Colon (tissue), 2 donors: ENCODE results near the gene TMEM51.

ENCODE experiments used
- FAIRE-seq: peaks from 2 replicates; lab custom pipeline; 2012; peaks lifted over from hg19 to GRCh38; lab: Jason Lieb, UNC
- donor health status: control.
- donor health status: control.

TMEM51 gene

GRCh38 chr1:15153184-15153841 is at the start of gene TMEM51:
Gene TMEM51, plus strand, starts transcription at chr1:15153747. Its CDS starts 61,341 bp downstream, at chr1:15215088.
- FAIRE-seq, result no peak

DNA sequence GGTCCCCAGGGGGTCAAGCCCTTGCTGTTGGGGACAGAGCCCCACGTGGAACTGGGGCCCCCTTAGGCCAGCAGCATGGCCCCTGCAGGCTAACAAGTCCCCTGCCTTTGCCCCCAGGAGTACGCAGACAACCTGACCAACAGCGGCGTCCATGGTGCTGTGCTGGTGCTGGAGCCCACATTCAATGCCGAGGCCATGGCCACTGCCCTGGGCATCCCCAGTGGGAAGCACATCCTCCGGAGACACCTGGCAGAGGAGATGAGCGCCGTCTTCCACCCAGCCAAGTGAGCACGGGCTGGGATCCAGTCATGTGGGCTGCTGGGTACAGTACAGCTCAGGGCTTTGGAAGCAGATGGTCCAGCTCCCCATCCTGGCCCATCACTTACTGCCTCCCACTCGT is 49.6 kb upstream of the TMEM51 start:
- no peak for FAIRE-seq

DNA sequence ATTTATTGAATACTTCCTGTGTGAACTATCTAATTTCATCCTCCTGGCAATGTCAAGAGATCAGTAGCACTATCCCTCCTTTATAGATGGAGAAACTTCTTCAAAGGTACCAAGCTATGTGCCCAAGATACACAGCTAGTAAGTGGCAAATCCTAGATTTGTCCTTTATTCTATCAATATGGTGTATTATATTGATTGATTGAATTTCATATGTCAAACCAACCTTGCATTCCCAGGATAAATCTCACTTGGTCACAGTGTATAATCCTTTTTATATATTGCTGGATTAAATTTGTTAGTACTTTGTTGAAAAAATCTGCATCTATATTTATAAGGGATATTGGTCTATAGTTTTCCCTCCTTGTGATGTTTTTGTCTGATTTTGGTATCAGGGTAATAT is 48.8 kb upstream of the TMEM51 start:
- FAIRE-seq, result no peak

GRCh38 chr1:15106608-15107007 is 46.9 kb upstream of the TMEM51 start:
- FAIRE-seq, result no peak

DNA sequence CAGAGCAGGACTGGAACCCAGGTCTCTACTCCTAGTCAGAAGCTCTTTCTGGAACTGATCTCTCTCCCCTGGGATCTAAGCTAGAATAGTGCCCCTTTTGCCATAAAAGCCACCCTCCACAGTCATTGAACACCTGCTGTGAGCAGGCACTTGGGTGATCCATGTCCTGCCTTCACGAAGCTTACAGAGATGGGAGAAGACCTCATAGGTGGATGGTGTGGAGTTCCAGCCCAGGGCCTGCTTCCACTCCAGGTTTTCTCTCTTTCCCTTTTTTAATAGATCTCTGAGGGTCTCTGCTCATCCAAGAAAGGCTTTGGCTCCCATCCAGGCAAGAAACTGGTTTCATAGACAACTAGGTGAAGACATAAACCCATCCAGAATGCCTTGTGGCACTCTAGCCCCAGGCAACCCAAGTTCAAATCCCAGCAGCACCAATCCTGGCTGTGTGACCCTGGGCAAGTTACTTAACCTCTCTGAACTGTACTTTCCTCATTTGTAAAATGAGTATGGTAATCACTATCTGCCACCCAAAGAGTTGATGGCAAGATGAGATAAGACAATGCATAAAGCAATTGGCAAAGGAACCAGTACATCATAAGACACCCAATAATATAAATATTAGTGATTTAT is 46.4 kb upstream of the TMEM51 start:
- FAIRE-seq, result no peak

DNA sequence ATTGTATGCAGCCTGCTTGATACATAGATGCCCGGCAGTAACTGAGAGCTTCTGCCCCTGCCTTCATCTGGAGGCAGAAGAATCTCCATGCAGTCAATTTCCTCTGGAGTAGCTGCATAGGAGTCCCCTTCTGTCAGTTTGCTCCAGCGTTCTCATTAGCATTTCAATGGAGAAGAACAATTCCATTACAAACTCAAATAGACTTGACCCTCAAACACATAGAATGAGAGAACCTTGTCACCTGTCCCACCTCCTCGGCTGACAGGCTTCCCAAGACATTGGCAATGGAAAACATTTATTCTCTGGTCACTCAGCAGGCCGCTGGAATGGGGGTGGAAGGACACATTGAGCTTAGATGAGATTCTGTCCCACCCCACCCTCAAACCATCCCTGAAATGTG is 45.6 kb upstream of the TMEM51 start:
- no peak for FAIRE-seq

DNA sequence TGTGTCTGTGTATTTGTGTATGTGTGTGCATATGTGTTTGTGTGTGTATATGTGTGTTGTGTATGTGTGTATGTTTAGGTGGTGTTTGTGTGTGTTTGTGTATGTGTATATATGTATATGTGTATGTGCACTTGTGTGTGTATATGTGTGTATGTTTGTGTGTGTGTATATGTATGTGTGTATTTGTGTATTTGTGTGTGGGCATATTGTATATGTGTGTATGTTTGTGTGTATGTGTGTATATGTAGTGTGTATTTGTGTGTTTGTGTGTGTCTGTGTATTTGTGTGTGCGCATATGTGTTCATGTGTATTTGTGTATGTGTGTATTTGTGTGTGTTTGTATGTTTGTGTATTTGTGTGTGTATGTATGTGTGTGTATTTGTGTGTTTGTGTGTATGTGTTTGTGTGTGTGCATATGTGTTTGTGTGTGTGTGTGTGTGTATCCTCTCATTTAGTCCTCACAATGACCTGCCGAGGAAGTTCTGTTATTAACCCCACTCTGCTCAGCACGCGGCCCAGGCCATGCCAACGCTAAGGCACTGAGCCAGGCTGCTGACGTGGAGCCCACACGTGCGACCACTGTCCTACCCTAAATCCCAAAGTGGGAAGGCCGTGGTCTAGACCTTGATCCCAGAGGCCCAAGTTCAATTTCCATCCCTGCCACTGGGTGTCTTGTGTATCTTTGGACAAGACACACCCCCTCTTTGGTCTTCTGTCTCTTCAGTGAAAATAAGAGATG is 43.2 kb upstream of the TMEM51 start:
- no peak for FAIRE-seq

GRCh38 chr1:15110867-15111230 is 42.7 kb upstream of the TMEM51 start:
- no peak for FAIRE-seq

GRCh38 chr1:15113146-15113545 is 40.4 kb upstream of the TMEM51 start:
- no peak for FAIRE-seq

DNA sequence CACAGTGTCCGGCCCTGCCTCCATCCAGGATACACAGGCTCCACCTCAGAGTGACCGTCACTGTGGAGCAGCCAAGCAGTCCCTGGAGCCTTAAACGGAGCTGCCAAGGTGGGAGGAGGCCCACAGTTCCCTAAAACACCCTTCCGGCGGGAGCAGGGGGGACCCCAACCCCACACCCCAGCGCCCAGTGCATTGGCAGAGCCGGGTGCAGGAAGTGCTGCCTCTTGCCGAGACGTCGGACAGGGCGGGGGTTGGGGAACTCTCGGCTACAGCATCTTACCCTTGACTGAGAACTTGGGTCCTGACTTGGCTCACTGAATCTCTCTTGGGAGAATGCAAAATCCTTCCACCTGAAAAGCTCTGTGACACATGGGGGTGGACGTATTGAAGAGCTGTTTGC is 38.7 kb upstream of the TMEM51 start:
- FAIRE-seq, result no peak

DNA sequence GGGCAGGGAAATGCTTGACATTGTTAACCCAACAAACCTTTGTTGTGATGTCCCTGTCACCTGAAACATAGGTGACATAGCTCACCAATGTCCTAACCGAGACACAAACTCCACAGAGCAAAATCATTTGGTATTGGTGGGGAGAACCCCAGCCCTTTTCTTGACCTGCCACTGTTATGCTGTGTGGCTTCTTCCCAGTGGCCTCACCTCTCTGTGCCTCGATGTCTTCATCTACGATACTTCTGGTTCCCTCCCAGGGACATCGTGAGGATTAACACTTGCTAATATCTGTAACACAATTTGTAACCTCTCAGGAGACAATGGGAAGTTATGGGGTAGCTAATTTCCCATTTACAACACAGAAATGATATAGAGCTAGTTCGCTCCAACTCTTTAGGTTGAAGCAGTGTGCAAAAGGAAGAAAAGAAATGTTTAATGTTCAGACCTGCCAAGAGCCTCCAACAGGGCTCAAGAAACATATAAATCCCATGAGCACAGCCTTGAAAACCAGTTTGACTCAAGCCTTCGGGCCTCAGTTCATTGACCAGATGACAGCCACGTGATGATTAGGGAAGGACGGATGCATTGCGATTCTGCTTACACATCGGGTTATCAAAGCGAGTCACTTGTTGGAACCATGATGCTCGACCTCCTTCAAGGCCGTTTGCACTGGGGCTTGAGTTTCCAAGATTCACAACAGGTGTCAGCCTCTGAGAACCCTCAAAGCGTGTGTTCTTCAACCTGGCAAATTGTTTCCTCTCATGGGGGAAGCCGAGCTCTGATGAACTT is 37.8 kb upstream of the TMEM51 start:
- FAIRE-seq, result no peak

DNA sequence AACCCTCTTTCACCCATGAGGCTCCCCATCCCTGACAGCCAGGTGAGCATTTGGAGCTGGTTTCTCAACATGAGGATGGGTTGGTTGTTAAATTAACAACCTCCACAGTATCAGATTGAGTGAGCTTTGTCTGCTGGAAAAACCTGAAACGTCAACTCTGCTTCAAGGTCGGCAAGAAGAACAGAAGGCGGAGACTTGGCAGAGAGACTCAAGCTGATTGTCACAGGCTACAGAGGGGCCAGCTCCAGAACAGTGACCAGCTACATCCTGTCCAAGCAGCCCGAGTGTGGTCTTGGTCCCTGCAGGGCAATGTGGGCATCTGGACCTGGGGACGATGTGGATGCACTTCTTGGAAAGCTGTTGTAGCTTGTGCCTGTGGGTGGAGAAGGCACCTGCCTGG is 36.6 kb upstream of the TMEM51 start:
- no peak for FAIRE-seq

- no peak for FAIRE-seq
Measured at GRCh38 chr1:15117671-15118325, 35.7 kb upstream of the TMEM51 start.

DNA sequence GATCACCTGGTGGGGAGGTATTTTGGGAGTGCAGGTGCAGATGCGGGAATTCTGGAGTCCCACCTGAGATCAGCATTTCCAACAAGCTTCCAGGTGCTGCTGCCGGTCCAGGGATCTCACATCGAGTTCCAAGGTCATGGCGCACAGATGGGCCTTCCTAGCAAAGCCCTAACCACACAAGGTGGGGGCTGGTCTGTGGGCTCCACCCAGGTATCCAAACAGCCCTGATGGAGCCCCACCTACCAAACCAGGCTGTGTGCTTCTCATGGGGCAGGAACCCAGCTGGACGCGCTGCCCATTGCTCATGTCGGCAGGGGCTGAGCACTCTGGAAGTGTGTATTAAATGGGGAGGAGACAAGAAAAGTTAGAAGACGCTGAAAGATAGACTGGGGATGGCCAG is 35.0 kb upstream of the TMEM51 start:
- FAIRE-seq, result no peak

DNA sequence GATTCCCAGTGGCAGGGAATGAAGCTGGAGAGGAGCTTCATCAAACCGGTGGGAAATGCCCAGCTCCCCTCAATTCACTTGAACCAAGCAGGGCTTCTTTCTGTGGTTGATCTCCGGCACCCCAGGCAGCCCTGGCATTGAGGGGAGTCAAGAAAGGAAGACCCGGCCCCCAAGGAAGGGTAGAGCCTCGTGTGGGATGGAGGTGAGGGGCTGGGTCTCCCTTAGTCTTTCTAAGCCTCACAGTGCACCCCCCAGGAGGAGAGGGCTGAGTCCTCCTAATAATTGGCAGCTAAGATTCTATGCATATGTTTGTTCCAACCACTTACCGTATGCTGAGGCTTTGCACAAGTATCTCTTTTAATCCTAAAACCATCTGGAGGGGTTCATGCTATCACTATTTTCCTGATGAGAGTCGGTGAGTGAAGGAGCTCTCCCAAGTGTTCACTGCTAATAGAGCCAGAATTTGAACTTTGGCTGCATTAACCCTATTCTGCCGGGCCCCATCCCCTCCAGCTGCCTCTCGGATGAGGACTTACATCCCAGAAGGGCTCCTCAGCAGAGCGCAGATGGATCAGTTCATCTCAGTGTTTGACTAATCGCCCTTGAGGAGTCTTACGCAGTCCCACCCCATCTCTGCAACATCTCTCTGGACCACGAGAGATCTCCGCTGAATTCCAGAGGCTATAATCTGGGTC is 33.1 kb upstream of the TMEM51 start:
- FAIRE-seq, result no peak

GRCh38 chr1:15122331-15122730 is 31.2 kb upstream of the TMEM51 start:
- FAIRE-seq, result no peak

- FAIRE-seq, result no peak
Measured at GRCh38 chr1:15123270-15123669, 30.3 kb upstream of the TMEM51 start.

- FAIRE-seq, result no peak
Measured at GRCh38 chr1:15123925-15124324, 29.6 kb upstream of the TMEM51 start.

DNA sequence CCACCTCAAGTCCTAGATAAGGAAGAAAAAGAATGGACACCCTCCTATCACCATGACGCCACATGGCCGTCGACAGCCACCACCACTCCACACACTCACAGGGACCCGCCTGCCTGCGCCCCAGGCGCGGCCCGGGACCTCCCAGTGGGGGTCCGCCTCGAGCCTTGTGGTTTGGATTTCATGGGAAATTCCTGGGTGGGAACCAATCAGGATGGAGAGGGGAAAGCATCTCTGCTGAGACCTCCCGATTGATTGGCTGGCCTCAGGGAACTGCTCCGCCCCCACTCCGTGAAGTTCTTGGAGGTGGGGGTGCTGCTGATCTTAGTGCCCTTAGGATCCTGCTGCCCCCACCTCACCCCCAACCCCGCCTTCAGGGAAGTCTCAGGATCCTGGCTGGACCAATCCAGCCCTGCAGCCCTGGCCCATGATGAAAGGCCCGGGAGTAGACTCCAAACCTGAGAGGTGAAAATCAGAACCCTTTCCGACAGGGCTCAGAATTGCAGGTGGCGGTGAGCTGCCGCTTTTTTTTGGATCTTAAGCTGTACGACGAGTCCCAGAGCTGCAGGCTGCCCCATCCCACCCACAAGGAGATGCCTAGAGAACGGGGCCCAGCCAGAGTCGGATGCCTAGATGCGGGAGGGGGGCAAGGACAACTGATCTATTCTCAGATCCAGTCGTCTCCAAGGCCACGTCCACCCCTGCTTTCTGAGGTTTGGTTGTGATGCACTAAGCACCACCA is 29.0 kb upstream of the TMEM51 start:
- FAIRE-seq, result no peak

DNA sequence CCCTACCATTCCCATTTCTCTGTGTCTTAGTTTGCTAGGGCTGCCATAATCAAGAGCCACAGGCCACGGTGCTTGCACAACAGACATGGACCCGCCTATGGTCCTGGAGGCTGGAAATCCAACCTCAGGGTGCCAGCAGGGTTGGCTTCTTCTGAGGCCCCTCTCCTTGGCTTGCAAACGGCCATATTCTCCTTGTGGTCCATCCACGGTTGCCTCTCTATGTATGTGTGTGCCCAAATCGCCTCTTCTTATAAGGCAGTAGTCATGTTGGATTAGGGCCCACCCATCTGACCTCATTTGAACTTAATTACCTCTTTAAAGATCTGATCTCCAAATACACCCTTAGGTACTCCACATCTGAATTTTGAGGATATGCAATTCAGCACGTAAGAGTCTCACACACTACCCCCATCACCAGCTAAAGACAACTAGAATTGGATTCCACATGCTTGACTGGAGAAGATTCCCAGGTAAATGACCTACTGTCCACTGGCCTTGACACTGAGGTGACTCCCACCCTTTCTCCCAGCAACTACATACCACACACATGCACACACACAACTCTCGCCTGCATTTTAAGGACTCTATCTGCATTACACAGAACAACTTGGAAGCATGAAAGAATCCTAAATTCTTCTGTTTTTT is 28.3 kb upstream of the TMEM51 start:
- FAIRE-seq, result no peak
